Bronchial epithelial cell (primary cell): Measurements from ENCODE around the gene SHMT1. TPM values are rescaled to one million over a fixed set of nuclear protein-coding genes. Genes with fewer than 3 reads are reported as not detected.

Experiments
- DNase-seq: peaks from one replicate; pipeline ENCODE4 v3.0.0-alpha.2; 2010; ENCODE audit warnings: low read depth
- FAIRE-seq: peaks from 2 replicates; lab custom pipeline; 2011; peaks lifted over from hg19 to GRCh38; lab: Jason Lieb, UNC
- H3K27me3 ChIP-seq: 2 replicates; pipeline ENCODE4 v1.5.1; 2011; ENCODE audit warnings: low read length; ENCODE audit not compliant: control insufficient read depth, insufficient read depth
- H3K36me3 ChIP-seq: 2 replicates; pipeline ENCODE4 v1.5.1; 2011; ENCODE audit warnings: low read length; ENCODE audit not compliant: control insufficient read depth, insufficient read depth
- H3K4me3 ChIP-seq: 2 replicates; pipeline ENCODE4 v1.5.1; 2011; ENCODE audit warnings: mild to moderate bottlenecking, low read depth, low read length, control low read depth
- CTCF ChIP-seq: IDR thresholded peaks from 2 replicates; pipeline ENCODE4 v1.5.1; 2011; ENCODE audit warnings: mild to moderate bottlenecking, moderate library complexity, low read length, control low read depth, inconsistent platforms; ENCODE audit not compliant: insufficient read depth, severe bottlenecking
- total RNA-seq: library from RNA; depleted of rRNA; stranded (reverse); fragments of >200 nt; gene quantifications from 2 replicates; pipeline ENCODE4 v1.2.1, GENCODE V29; 2014

The SHMT1 gene
- total RNA-seq, 1 donor from 2014 or later, result 15.3 TPM

GRCh38 chr17:18327093-18327492 lies 36.3 kb downstream of the SHMT1 start:
- Histone ChIP-seq H3K27me3 (no peaks in the 10 kb centered on the region), H3K36me3 (peaks cover 20% of the 10 kb centered on the region), H3K4me3 (no peak overlapping the region)
- TF ChIP-seq CTCF, result no peak
- DNase-seq (no peak), FAIRE-seq (no peak)

GRCh38 chr17:18326572-18326971 lies 36.8 kb downstream of the SHMT1 start:
- no peak for DNase-seq
- H3K27me3 ChIP-seq, result no peaks in the 10 kb centered on the region
- FAIRE-seq, result no peak
- peaks cover 20% of the 10 kb centered on the region for H3K36me3 ChIP-seq
- H3K4me3 ChIP-seq, result no peak overlapping the region
- no peak for TF ChIP-seq CTCF

- no peak for FAIRE-seq
- H3K36me3 ChIP-seq, result peaks cover 20% of the 10 kb centered on the region
- H3K27me3 ChIP-seq, result no peaks in the 10 kb centered on the region
- no peak for DNase-seq
- TF ChIP-seq CTCF, result no peak
- no peak overlapping the region for H3K4me3 ChIP-seq
Measured at GRCh38 chr17:18326039-18326438, 37.3 kb downstream of the SHMT1 start.

DNA sequence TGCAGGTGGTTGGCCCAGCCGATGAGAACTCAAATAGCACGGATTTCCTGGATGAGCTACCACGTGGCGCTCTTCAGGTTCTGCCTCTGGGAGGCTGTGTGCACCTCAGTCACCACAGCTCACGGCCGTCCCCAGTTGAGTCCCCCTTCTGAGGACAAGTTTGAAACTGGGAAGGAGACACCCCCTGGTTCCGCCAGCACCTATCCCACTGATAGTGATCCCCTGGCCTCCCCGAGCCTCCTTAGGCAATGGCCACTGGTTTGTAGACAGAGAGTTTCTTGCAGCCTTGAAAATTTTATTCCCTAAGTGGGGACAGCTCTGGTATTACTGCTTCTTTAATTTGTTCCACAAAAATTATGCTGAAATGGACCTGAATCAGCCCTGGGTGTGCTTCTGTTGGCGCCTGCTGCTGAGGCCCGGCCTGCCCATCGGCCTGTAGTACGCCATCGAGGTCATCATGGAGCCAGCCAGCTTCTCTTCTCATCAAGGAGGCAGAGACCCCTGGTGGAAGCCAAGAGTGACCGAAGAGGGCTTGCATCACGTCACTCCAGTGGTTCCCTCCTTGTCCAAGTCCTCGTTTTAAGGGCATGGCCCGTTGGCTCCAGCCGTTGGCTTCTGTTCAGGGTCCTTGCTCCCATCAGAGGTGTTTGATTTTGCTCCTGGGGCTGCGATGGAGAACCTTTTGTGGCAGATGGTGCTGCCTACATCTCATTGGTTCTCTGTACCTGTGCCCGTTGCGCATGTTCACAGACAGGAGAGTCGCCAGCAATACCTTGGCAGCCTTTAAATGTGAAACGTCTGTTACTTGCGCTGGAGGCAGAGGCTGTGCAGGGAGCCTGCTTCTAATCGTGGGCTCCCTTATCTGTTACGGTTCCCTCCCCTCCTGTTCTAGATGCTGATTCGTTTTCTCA lies 39.0 kb downstream of the SHMT1 start:
- DNase-seq (no peak), FAIRE-seq (no peak)
- Histone ChIP-seq H3K27me3 (no peaks in the 10 kb centered on the region), H3K4me3 (no peak overlapping the region), H3K36me3 (peaks cover 20% of the 10 kb centered on the region)
- no peak for TF ChIP-seq CTCF

DNA sequence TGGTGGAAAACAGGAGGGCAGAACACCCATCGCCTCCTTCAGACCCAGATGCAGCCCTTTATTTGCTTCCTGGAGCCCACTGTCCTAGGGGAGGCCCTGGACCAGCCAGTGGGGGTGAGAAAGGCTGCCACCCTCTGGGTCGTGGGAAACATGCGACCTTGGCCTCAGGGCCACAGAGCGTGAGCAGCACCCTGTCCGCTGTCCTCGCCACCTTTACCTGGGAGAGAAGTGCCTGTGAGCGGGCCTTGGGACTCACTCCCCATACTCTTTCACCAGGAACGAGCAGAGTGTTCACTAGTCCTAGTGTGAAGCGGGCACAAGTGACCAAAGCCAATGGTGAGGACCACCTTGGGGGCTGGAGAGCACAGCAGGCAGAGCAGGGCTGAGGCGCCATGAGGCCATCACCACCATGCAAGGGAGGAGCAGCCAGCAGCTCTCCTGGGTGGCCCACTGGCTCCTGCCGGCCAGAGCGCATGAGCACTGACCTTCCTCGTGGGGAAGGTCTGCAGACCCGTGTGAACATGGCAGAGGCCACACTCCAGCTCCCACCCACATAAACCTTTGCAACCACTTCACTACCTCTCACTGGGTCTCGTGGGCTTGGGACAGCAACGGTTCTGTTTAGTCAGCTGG lies 39.7 kb downstream of the SHMT1 start:
- H3K27me3 ChIP-seq, result no peaks in the 10 kb centered on the region
- peaks cover 25% of the 10 kb centered on the region for H3K36me3 ChIP-seq
- no peak overlapping the region for H3K4me3 ChIP-seq
- DNase-seq (no peak), FAIRE-seq (no peak)
- TF ChIP-seq CTCF, result no peak
